Measurements from ENCODE around the gene GPA33. TPM values are rescaled to one million over a fixed set of nuclear protein-coding genes. Genes with fewer than 3 reads are reported as not detected.

GPA33 gene
- total RNA-seq, 1 donor from 2014 or later: not detected

- Mint-ChIP-seq H3K36me3 (ENCODE audit: unreplicated experiment) (no peaks in the 10 kb centered on the region), H3K4me3 (ENCODE audit: unreplicated experiment) (peak overlapping the region; percentile 47), H3K27ac (ENCODE audit: unreplicated experiment) (no peak overlapping the region), H3K27me3 (ENCODE audit: unreplicated experiment) (peaks cover 2% of the 10 kb centered on the region), H3K9me3 (ENCODE audit: unreplicated experiment) (peaks cover 1% of the 10 kb centered on the region), H3K4me1 (ENCODE audit: low read depth, unreplicated experiment) (no peaks in the 10 kb centered on the region)
- TF ChIP-seq CTCF (IDR thresholded peaks at IDR 0.05; ENCODE audit: partially characterized antibody, unreplicated experiment): peak; percentile 96
- peak; percentile 93 for DNase-seq
Measured at GRCh38 chr1:167066333-167067122, 23.6 kb downstream of the GPA33 start.

GRCh38 chr1:167065471-167065870 lies 24.7 kb downstream of the GPA33 start:
- Mint-ChIP-seq H3K4me3 (ENCODE audit: unreplicated experiment) (no peak overlapping the region), H3K4me1 (ENCODE audit: low read depth, unreplicated experiment) (no peaks in the 10 kb centered on the region), H3K27ac (ENCODE audit: unreplicated experiment) (no peak overlapping the region), H3K36me3 (ENCODE audit: unreplicated experiment) (no peaks in the 10 kb centered on the region), H3K27me3 (ENCODE audit: unreplicated experiment) (peaks cover 4% of the 10 kb centered on the region), H3K9me3 (ENCODE audit: unreplicated experiment) (peaks cover 3% of the 10 kb centered on the region)
- no peak for DNase-seq
- no peak for TF ChIP-seq CTCF (IDR thresholded peaks at IDR 0.05; ENCODE audit: partially characterized antibody, unreplicated experiment)

- Mint-ChIP-seq H3K4me3 (ENCODE audit: unreplicated experiment) (no peak overlapping the region), H3K27me3 (ENCODE audit: unreplicated experiment) (peaks cover 1% of the 10 kb centered on the region), H3K9me3 (ENCODE audit: unreplicated experiment) (peaks cover 3% of the 10 kb centered on the region), H3K4me1 (ENCODE audit: low read depth, unreplicated experiment) (no peaks in the 10 kb centered on the region), H3K36me3 (ENCODE audit: unreplicated experiment) (no peaks in the 10 kb centered on the region), H3K27ac (ENCODE audit: unreplicated experiment) (no peak overlapping the region)
- no peak for TF ChIP-seq CTCF (IDR thresholded peaks at IDR 0.05; ENCODE audit: partially characterized antibody, unreplicated experiment)
- no peak for DNase-seq
Measured at GRCh38 chr1:167064621-167065020, 25.6 kb downstream of the GPA33 start.

- H3K36me3 Mint-ChIP-seq (ENCODE audit: unreplicated experiment): no peaks in the 10 kb centered on the region
- no peak overlapping the region for H3K4me3 Mint-ChIP-seq (ENCODE audit: unreplicated experiment)
- H3K27me3 Mint-ChIP-seq (ENCODE audit: unreplicated experiment): peaks cover 1% of the 10 kb centered on the region
- no peak overlapping the region for H3K27ac Mint-ChIP-seq (ENCODE audit: unreplicated experiment)
- no peak for DNase-seq
- H3K4me1 Mint-ChIP-seq (ENCODE audit: low read depth, unreplicated experiment): no peaks in the 10 kb centered on the region
- peaks cover 1% of the 10 kb centered on the region for H3K9me3 Mint-ChIP-seq (ENCODE audit: unreplicated experiment)
- TF ChIP-seq CTCF (IDR thresholded peaks at IDR 0.05; ENCODE audit: partially characterized antibody, unreplicated experiment): no peak
Measured at GRCh38 chr1:167061073-167061464, 29.1 kb downstream of the GPA33 start.
